T-cell (primary cell): Measurements from ENCODE around the gene ZNF462. TPM values are rescaled to one million over a fixed set of nuclear protein-coding genes. Genes with fewer than 3 reads are reported as not detected.

Experiments
- ATAC-seq, 4 experiments: fragments of 200-7000 bp in 3 of 4; fragments of 150-1000 bp in 1 of 4; cut with Tn5 transposase; replicated peaks in 1 of 4; 1 replicate in 3 of 4; 2 replicates in 1 of 4; pipeline ENCODE4 v1.10.0; 2021; ENCODE audit warnings: moderate library complexity in 3 of 4, mild to moderate bottlenecking in 2 of 4, moderate number of reproducible peaks in 1 of 4
- CTCF ChIA-PET, 2 donors: fragments of 300-600 bp; sonication (Branson Sonifier 250); formaldehyde crosslinking; loops; one replicate each; lab custom pipeline; 2022; ENCODE audit warnings: antibody characterized with exemption in 2 of 2; lab: Charles Lee
- POLR2A ChIA-PET, 2 donors: fragments of 300-600 bp; sonication (Branson Sonifier 250); formaldehyde crosslinking; loops; one replicate each; lab custom pipeline; 2022; ENCODE audit warnings: antibody characterized with exemption in 2 of 2; lab: Charles Lee
- DNase-seq, 35 experiments: peaks; one replicate each; pipeline versions ENCODE4 v3.0.0 to v3.0.0-alpha.2; 2013 to 2023
- H3K27ac ChIP-seq: one replicate; pipeline ENCODE4 v1.5.1; 2013; ENCODE audit warnings: low read length
- H3K27me3 ChIP-seq, 2 experiments: replicated peaks in 1 of 2; 1 replicate in 1 of 2; 2 replicates in 1 of 2; pipeline versions ENCODE4 v1.6.1 to v1.7.0; 2013; ENCODE audit warnings: low read length in 1 of 2, mixed read lengths in 1 of 2; ENCODE audit not compliant: control insufficient read depth in 2 of 2, insufficient read depth in 2 of 2; ENCODE audit errors: extremely low read depth in 1 of 2
- H3K36me3 ChIP-seq, 2 donors: 1 replicate in 1 of 2; 2 replicates in 1 of 2; pipeline versions ENCODE4 v1.6.1 to v1.7.0; 2013; ENCODE audit warnings: low read length in 1 of 2; ENCODE audit not compliant: control insufficient read depth in 2 of 2, insufficient read depth in 1 of 2; ENCODE audit errors: extremely low read depth in 1 of 2
- H3K4me1 ChIP-seq, 2 experiments: 1 replicate in 1 of 2; 2 replicates in 1 of 2; pipeline versions ENCODE4 v1.6.1 to v1.7.0; 2013; ENCODE audit warnings: low read length in 2 of 2, mixed read lengths in 1 of 2; ENCODE audit not compliant: insufficient read depth in 2 of 2, control insufficient read depth in 1 of 2; ENCODE audit errors: extremely low read depth in 1 of 2
- H3K4me3 ChIP-seq, 2 donors: 1 replicate in 1 of 2; 2 replicates in 1 of 2; pipeline versions ENCODE4 v1.5.1 to v1.7.0; 2013; ENCODE audit warnings: mild to moderate bottlenecking in 2 of 2, low read length in 1 of 2, moderate library complexity in 1 of 2; ENCODE audit not compliant: control insufficient read depth in 1 of 2; ENCODE audit errors: extremely low read depth in 1 of 2
- H3K9me3 ChIP-seq: 2 replicates; pipeline ENCODE4 v1.7.0; 2013
- H3K27ac Mint-ChIP-seq, 2 donors: one replicate each; pipeline ENCODE4 v1.8.0; 2020 to 2021; ENCODE audit warnings: mild to moderate bottlenecking in 2 of 2, mixed read lengths in 2 of 2
- H3K27me3 Mint-ChIP-seq, 2 donors: one replicate each; pipeline ENCODE4 v1.8.0; 2021 to 2022; ENCODE audit warnings: mixed read lengths in 2 of 2
- H3K36me3 Mint-ChIP-seq: one replicate; pipeline ENCODE4 v1.8.0; 2021; ENCODE audit warnings: mixed read lengths
- H3K4me1 Mint-ChIP-seq, 3 donors: one replicate each; pipeline ENCODE4 v1.8.0; 2020 to 2022; ENCODE audit warnings: mixed read lengths in 3 of 3, mild to moderate bottlenecking in 1 of 3
- H3K4me3 Mint-ChIP-seq, 3 donors: one replicate each; pipeline ENCODE4 v1.8.0; 2020 to 2022; ENCODE audit warnings: mild to moderate bottlenecking in 3 of 3, mixed read lengths in 3 of 3, moderate library complexity in 3 of 3
- H3K9me3 Mint-ChIP-seq, 3 donors: one replicate each; pipeline ENCODE4 v1.8.0; 2020 to 2022; ENCODE audit warnings: mixed read lengths in 3 of 3
- WGBS: methylation state at CpG from one replicate; pipeline ENCODE4 v1.1.5; 2013; ENCODE audit warnings: missing lambda C conversion rate; ENCODE audit not compliant: insufficient coverage; 5-methylcytosine and 5-hydroxymethylcytosine counted together
- total RNA-seq, 35 experiments: library from RNA in 6 of 35; stranded (reverse) in 6 of 35; fragments of 120-200 nt in 1 of 35; gene quantifications; one replicate each; pipeline versions ENCODE4 v1.2.1 to v1.2.4 and lab custom pipeline; 2013 to 2026

Gene ZNF462
- 1 to 10 TPM; 1.1 to 5.3 (median 2.5) TPM for total RNA-seq
- 1.1 TPM for total RNA-seq (2013)
- 0.11 to 3.4 (median 1.4) reads per million in 29 experiments for total RNA-seq (lab: John Stamatoyannopoulos, UW)

DNA sequence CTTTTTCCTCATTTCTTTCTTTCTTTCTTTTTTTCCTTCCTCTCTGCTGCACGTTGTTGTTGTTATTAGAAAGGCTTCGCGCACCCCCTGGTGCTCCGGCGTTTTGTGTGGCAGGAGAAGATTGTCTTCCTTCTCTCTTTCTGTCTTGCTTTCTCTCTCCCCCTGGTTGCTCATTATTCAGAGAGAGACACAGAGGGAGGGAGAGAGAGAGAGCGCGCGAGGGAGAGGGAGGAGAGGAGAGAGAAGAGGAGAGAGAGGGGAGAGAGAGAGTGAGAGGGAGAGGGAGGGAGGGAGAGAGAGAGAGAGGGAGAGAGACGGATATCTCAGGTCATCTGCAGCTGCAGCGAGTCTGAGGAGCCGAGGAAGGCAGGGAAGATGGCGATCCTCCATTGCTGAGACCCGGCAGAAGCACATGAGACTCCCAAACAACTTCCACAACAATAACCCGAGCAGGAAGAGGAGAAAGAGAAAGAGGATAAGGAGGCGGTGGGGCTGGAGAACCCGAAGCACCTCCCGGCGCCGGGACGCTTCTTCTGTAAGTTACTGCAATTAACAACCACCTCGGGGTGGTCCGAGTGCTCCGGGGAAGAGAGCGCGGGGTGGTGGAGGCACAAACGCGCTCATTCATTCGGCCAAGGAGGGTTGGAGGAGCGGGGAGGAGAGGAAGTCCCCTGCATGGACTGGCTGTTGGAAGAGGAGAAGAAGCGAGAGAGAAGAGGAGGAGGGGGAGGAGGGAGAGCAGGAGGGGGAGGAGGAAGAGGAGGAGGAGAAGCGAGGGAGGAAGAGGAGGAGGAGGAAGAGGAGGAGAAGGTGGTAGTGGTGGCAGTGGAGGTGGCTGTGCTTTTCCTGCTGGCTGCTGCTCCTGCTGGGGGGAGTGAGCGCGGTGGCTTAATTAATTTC is at the start of gene ZNF462:
Gene ZNF462 (plus strand): TSS at position 346 of the 900 bp plus-strand sequence. CDS start 60,218 bp downstream, outside the sequence.
- Mint-ChIP-seq H3K36me3 (no peaks in the 10 kb centered on the region), H3K27ac (peak within 1 kb of the TSS; percentile 15 to 41), H3K4me3 (peak within 1 kb of the TSS; percentile 67 to 87 (median 68)), H3K27me3 (peaks cover 64 to 68% of the 10 kb centered on the region in 2 donors), H3K4me1 (peaks cover 27 to 44% (median 29%) of the 10 kb centered on the region in 3 donors), H3K9me3 (no peaks in the 10 kb centered on the region)
- Histone ChIP-seq H3K27ac (no peak within 1 kb of the TSS), H3K27me3 (peaks cover 2 to 47% of the 10 kb centered on the region in 2 experiments), H3K9me3 (peaks cover 2% of the 10 kb centered on the region), H3K4me3 (peak within 1 kb of the TSS; percentile 7 to 82), H3K4me1 (peaks cover 13 to 32% of the 10 kb centered on the region in 2 experiments), H3K36me3 (no peaks in the 10 kb centered on the region)
- ChIA-PET CTCF (no interaction called here), POLR2A (no interaction called here)
- peak in 1 of 4 experiments; percentile 28 for ATAC-seq
- DNase-seq: no peak
- 0% methylated on average over 13 of the region's 33 CpGs for WGBS

GRCh38 chr9:106816524-106816923 is 46.4 kb upstream of the ZNF462 start:
- no peak overlapping the region for H3K27ac Mint-ChIP-seq
- no peak overlapping the region for H3K4me3 Mint-ChIP-seq
- H3K27ac ChIP-seq: no peak overlapping the region
- peaks cover 7 to 13% (median 7%) of the 10 kb centered on the region in 3 donors for H3K9me3 Mint-ChIP-seq
- no peaks in the 10 kb centered on the region for H3K36me3 ChIP-seq
- ATAC-seq: no peak
- no peak overlapping the region for H3K4me3 ChIP-seq
- no peaks in the 10 kb centered on the region for H3K27me3 ChIP-seq
- no peaks in the 10 kb centered on the region for H3K9me3 ChIP-seq
- no peaks in the 10 kb centered on the region for H3K36me3 Mint-ChIP-seq
- H3K4me1 Mint-ChIP-seq: no peaks in the 10 kb centered on the region
- no peak for DNase-seq
- CTCF ChIA-PET: no interaction called here
- no CpG with 5 or more reads among the region's 2 CpGs for WGBS
- POLR2A ChIA-PET: no interaction called here
- H3K27me3 Mint-ChIP-seq: no peaks in the 10 kb centered on the region
- H3K4me1 ChIP-seq: no peaks in the 10 kb centered on the region

GRCh38 chr9:106818034-106818433 is 44.9 kb upstream of the ZNF462 start:
- Histone ChIP-seq H3K4me1 (no peaks in the 10 kb centered on the region), H3K36me3 (no peaks in the 10 kb centered on the region), H3K27ac (no peak overlapping the region), H3K4me3 (no peak overlapping the region), H3K9me3 (no peaks in the 10 kb centered on the region), H3K27me3 (no peaks in the 10 kb centered on the region)
- H3K27me3 Mint-ChIP-seq: no peaks in the 10 kb centered on the region
- ChIA-PET CTCF (no interaction called here), POLR2A (no interaction called here)
- no peaks in the 10 kb centered on the region for H3K4me1 Mint-ChIP-seq
- no peak for ATAC-seq
- no peak overlapping the region for H3K27ac Mint-ChIP-seq
- 83% methylated on average over 3 of the region's 5 CpGs for WGBS
- peaks cover 0 to 7% (median 6%) of the 10 kb centered on the region in 3 donors for H3K9me3 Mint-ChIP-seq
- no peak overlapping the region for H3K4me3 Mint-ChIP-seq
- no peak for DNase-seq
- no peaks in the 10 kb centered on the region for H3K36me3 Mint-ChIP-seq

- WGBS: no CpG with 5 or more reads among the region's 1 CpG
- H3K9me3 Mint-ChIP-seq: peaks cover 0 to under 1% (median 0%) of the 10 kb centered on the region in 3 donors
- Histone ChIP-seq H3K9me3 (no peaks in the 10 kb centered on the region), H3K4me1 (no peaks in the 10 kb centered on the region), H3K4me3 (no peak overlapping the region), H3K27ac (no peak overlapping the region), H3K27me3 (no peaks in the 10 kb centered on the region), H3K36me3 (no peaks in the 10 kb centered on the region)
- ChIA-PET POLR2A (no interaction called here), CTCF (no interaction called here)
- H3K4me3 Mint-ChIP-seq: no peak overlapping the region
- DNase-seq (no peak), ATAC-seq (no peak)
- no peaks in the 10 kb centered on the region for H3K36me3 Mint-ChIP-seq
- no peaks in the 10 kb centered on the region for H3K27me3 Mint-ChIP-seq
- H3K27ac Mint-ChIP-seq: no peak overlapping the region
- H3K4me1 Mint-ChIP-seq: no peaks in the 10 kb centered on the region
These were observed 42.1 kb upstream of the ZNF462 start for GRCh38 chr9:106820866-106821265.

DNA sequence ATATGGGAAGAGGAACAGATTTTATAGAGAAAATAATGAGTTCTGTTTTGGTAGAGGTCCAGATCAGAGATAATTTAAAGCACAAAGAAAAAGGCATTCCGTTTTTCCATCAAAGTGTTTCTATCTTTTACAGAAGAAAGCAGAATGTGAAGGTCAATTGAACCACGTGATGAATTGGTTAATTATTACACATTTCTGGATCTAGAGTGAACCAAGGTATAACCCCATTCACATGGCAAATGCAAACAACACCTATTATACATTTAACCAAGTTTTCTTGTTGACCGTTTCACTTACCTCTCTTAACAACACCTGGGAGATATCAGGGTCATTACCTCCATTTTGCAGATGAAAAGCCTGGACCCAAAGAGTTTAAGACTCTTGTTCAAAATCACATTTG is 34.9 kb upstream of the ZNF462 start:
- no peak for DNase-seq
- ChIA-PET CTCF (no interaction called here), POLR2A (no interaction called here)
- Mint-ChIP-seq H3K4me3 (no peak overlapping the region), H3K4me1 (no peaks in the 10 kb centered on the region), H3K27ac (no peak overlapping the region), H3K27me3 (no peaks in the 10 kb centered on the region), H3K36me3 (no peaks in the 10 kb centered on the region), H3K9me3 (peaks cover 1 to 9% (median 2%) of the 10 kb centered on the region in 3 donors)
- no peaks in the 10 kb centered on the region for H3K27me3 ChIP-seq
- no peak overlapping the region for H3K27ac ChIP-seq
- H3K36me3 ChIP-seq: no peaks in the 10 kb centered on the region
- H3K4me1 ChIP-seq: no peaks in the 10 kb centered on the region
- H3K4me3 ChIP-seq: no peak overlapping the region
- H3K9me3 ChIP-seq: no peaks in the 10 kb centered on the region
- no CpG with 5 or more reads among the region's 3 CpGs for WGBS
- ATAC-seq: no peak

DNA sequence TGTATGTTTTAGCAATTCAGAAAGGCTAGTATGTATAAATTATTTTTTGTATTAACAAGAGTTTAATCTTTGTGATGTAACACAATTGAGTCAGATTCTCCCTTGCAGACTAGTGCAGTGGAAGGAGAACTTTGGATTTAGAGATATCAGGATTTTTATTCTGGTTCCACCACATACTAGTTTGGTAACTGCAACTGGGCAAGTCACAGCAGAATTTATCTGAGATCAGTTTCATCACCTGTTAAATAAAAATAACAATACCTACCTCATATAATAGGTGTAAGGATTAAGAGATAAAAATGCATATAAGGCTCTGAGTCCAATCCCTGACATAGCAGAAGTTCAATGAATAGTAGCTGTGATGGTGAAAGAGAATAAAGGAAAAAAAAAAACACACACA is 34.0 kb upstream of the ZNF462 start:
- no peaks in the 10 kb centered on the region for H3K4me1 ChIP-seq
- ATAC-seq (no peak), DNase-seq (no peak)
- no peak overlapping the region for H3K4me3 Mint-ChIP-seq
- no peak overlapping the region for H3K27ac ChIP-seq
- no peaks in the 10 kb centered on the region for H3K27me3 Mint-ChIP-seq
- POLR2A ChIA-PET: no interaction called here
- H3K4me3 ChIP-seq: no peak overlapping the region
- no peak overlapping the region for H3K27ac Mint-ChIP-seq
- no peaks in the 10 kb centered on the region for H3K27me3 ChIP-seq
- H3K36me3 Mint-ChIP-seq: no peaks in the 10 kb centered on the region
- H3K9me3 Mint-ChIP-seq: peaks cover 6 to 11% (median 7%) of the 10 kb centered on the region in 3 donors
- no peaks in the 10 kb centered on the region for H3K36me3 ChIP-seq
- CTCF ChIA-PET: no interaction called here
- no peaks in the 10 kb centered on the region for H3K9me3 ChIP-seq
- no peaks in the 10 kb centered on the region for H3K4me1 Mint-ChIP-seq
